ENCODE results near the gene ZNF480.
"Not testable (repeated sequence)": the region's sequence is repeated elsewhere in the genome, so short reads cannot be mapped to it uniquely, and the experiment has no call there.

The ZNF480 gene

GRCh38 chr19:52286256-52286655 is 10.7 kb upstream of the ZNF480 start:
- H3K4me1 ChIP-seq (ENCODE audit: insufficient read depth, low read length) = no peaks in the 10 kb centered on the region

GRCh38 chr19:52291781-52292180 is 5.2 kb upstream of the ZNF480 start:
- 92% methylated on average over 3 of the region's 3 CpGs for WGBS
- no peaks in the 10 kb centered on the region for H3K4me1 ChIP-seq (ENCODE audit: insufficient read depth, low read length)
- no peaks in the 10 kb centered on the region for H3K9me3 ChIP-seq (ENCODE audit: insufficient read depth, low read depth, low read length)
- H3K27ac ChIP-seq (ENCODE audit: low read depth, low read length) = no peak overlapping the region
- no peak overlapping the region for H3K4me3 ChIP-seq (ENCODE audit: low read length)
- peaks cover 54% of the 10 kb centered on the region for H3K36me3 ChIP-seq (ENCODE audit: insufficient read depth, low read length)
- no peak overlapping the region for H3K9ac ChIP-seq (ENCODE audit: low read depth, low read length)
- H3K27me3 ChIP-seq (ENCODE audit: insufficient read depth, low read length) = no peaks in the 10 kb centered on the region

More at GRCh38 chr19:52286256-52286655, 10.7 kb upstream of the ZNF480 start:
- no peak overlapping the region for H3K9ac ChIP-seq (ENCODE audit: low read depth, low read length)
- H3K4me3 ChIP-seq (ENCODE audit: low read length) = no peak overlapping the region
- H3K27ac ChIP-seq (ENCODE audit: low read depth, low read length) = no peak overlapping the region
- peaks cover 93% of the 10 kb centered on the region for H3K36me3 ChIP-seq (ENCODE audit: insufficient read depth, low read length)
- 97% methylated on average over 5 of the region's 6 CpGs for WGBS
- no peaks in the 10 kb centered on the region for H3K27me3 ChIP-seq (ENCODE audit: insufficient read depth, low read length)
- no peaks in the 10 kb centered on the region for H3K9me3 ChIP-seq (ENCODE audit: insufficient read depth, low read depth, low read length)

- not testable (repeated sequence) for H3K4me1 ChIP-seq (ENCODE audit: insufficient read depth, low read length); H3K9me3 ChIP-seq (ENCODE audit: insufficient read depth, low read depth, low read length); H3K27me3 ChIP-seq (ENCODE audit: insufficient read depth, low read length); H3K9ac ChIP-seq (ENCODE audit: low read depth, low read length); H3K4me3 ChIP-seq (ENCODE audit: low read length); H3K27ac ChIP-seq (ENCODE audit: low read depth, low read length)
- H3K36me3 ChIP-seq (ENCODE audit: insufficient read depth, low read length) = peaks cover 44% of the 10 kb centered on the region
- WGBS = 88% methylated on average over 6 of the region's 6 CpGs
These were observed 4.0 kb upstream of the ZNF480 start for GRCh38 chr19:52292946-52293345.

DNA sequence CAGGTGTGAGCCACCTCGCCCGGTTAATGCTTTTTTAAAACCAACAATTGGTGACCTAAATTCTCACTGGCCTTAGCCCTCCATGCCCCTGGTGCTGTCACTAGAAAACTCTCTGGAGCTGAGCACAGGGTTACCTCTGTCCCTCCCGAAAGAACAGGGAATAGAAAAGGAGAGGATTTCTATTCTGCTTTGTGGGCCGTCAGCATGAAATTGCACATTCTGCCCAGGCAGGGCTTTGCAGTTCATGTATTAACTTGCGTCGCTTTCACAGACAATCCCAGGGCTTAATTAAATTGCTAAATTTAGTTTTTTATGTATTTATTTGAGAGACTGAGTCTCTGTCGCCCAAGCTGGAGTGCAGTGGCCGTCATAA is 583 bp upstream of the ZNF480 start:
- Histone ChIP-seq H3K27me3 (ENCODE audit: insufficient read depth, low read length) (no peaks in the 10 kb centered on the region), H3K9ac (ENCODE audit: low read depth, low read length) (no peak overlapping the region), H3K27ac (ENCODE audit: low read depth, low read length) (no peak overlapping the region), H3K4me1 (ENCODE audit: insufficient read depth, low read length) (no peaks in the 10 kb centered on the region), H3K4me3 (ENCODE audit: low read length) (peak overlapping the region; percentile 100), H3K36me3 (ENCODE audit: insufficient read depth, low read length) (peaks cover 39% of the 10 kb centered on the region), H3K9me3 (ENCODE audit: insufficient read depth, low read depth, low read length) (peaks cover 7% of the 10 kb centered on the region)
- 41% methylated on average over 8 of the region's 8 CpGs for WGBS

GRCh38 chr19:52297601-52298364 is 814 bp downstream of the ZNF480 start:
- Histone ChIP-seq H3K27ac (ENCODE audit: low read depth, low read length) (no peak overlapping the region; the same call in 1 of the 2 replicates), H3K4me1 (ENCODE audit: insufficient read depth, low read length) (no peaks in the 10 kb centered on the region), H3K27me3 (ENCODE audit: insufficient read depth, low read length) (no peaks in the 10 kb centered on the region), H3K4me3 (ENCODE audit: low read length) (peak overlapping the region; percentile 100), H3K9ac (ENCODE audit: low read depth, low read length) (peak overlapping the region; percentile 98), H3K9me3 (ENCODE audit: insufficient read depth, low read depth, low read length) (peaks cover 12% of the 10 kb centered on the region), H3K36me3 (ENCODE audit: insufficient read depth, low read length) (peaks cover 40% of the 10 kb centered on the region)
- 21% methylated on average over 18 of the region's 18 CpGs for whole genome bisulfite sequencing

GRCh38 chr19:52307275-52307674 is 10.3 kb downstream of the ZNF480 start:
- Histone ChIP-seq H3K27ac (ENCODE audit: low read depth, low read length) (no peak overlapping the region), H3K27me3 (ENCODE audit: insufficient read depth, low read length) (no peaks in the 10 kb centered on the region), H3K4me1 (ENCODE audit: insufficient read depth, low read length) (no peaks in the 10 kb centered on the region), H3K36me3 (ENCODE audit: insufficient read depth, low read length) (peaks cover 97% of the 10 kb centered on the region), H3K4me3 (ENCODE audit: low read length) (no peak overlapping the region), H3K9ac (ENCODE audit: low read depth, low read length) (no peak overlapping the region), H3K9me3 (ENCODE audit: insufficient read depth, low read depth, low read length) (peaks cover 81% of the 10 kb centered on the region)
- 96% methylated on average over 10 of the region's 10 CpGs for WGBS

GRCh38 chr19:52322429-52322828 is 25.5 kb downstream of the ZNF480 start:
- no peaks in the 10 kb centered on the region for H3K27me3 ChIP-seq (ENCODE audit: insufficient read depth, low read length)
- no peak overlapping the region for H3K9ac ChIP-seq (ENCODE audit: low read depth, low read length)
- no peak overlapping the region for H3K27ac ChIP-seq (ENCODE audit: low read depth, low read length)
- H3K36me3 ChIP-seq (ENCODE audit: insufficient read depth, low read length) = peaks cover 74% of the 10 kb centered on the region
- 98% methylated on average over 6 of the region's 6 CpGs for WGBS
- peaks cover 97% of the 10 kb centered on the region for H3K9me3 ChIP-seq (ENCODE audit: insufficient read depth, low read depth, low read length)
- no peaks in the 10 kb centered on the region for H3K4me1 ChIP-seq (ENCODE audit: insufficient read depth, low read length)
- 0 out of 2 replicates have a peak overlapping the region, but pooled peaks have one; percentile 0 for H3K4me3 ChIP-seq (ENCODE audit: low read length)

DNA sequence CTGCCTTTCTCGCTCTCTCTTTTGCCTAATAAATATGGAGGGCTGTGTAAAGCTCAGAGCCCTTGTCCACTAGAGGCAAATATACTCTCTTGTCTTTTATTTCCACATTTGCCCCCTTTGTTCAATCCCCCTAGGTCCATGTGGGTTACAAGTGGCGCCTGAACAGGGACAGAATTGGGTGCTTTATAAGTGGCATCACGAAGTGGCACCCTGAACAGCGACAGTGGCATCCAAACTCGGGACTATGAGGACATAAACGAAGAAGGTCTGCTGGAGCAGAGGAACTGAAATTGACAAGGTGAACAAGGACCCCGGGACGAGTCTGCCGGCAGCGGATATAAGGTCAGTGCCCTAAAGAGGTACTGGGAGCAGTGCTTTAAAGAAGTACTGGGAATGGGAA is 34.8 kb downstream of the ZNF480 start:
- 76% methylated on average over 10 of the region's 10 CpGs for WGBS
- no peaks in the 10 kb centered on the region for H3K36me3 ChIP-seq (ENCODE audit: insufficient read depth, low read length)
- no peaks in the 10 kb centered on the region for H3K27me3 ChIP-seq (ENCODE audit: insufficient read depth, low read length)
- no peak overlapping the region for H3K4me3 ChIP-seq (ENCODE audit: low read length)
- peaks cover 70% of the 10 kb centered on the region for H3K9me3 ChIP-seq (ENCODE audit: insufficient read depth, low read depth, low read length)
- no peaks in the 10 kb centered on the region for H3K4me1 ChIP-seq (ENCODE audit: insufficient read depth, low read length)
- H3K27ac ChIP-seq (ENCODE audit: low read depth, low read length) = no peak overlapping the region
- no peak overlapping the region for H3K9ac ChIP-seq (ENCODE audit: low read depth, low read length)

- no peaks in the 10 kb centered on the region for H3K27me3 ChIP-seq (ENCODE audit: insufficient read depth, low read length)
- H3K4me3 ChIP-seq (ENCODE audit: low read length) = peak overlapping the region; percentile 81
- 68% methylated on average over 8 of the region's 9 CpGs for WGBS
- peaks cover 4% of the 10 kb centered on the region; the same call in 1 of the 2 replicates for H3K4me1 ChIP-seq (ENCODE audit: insufficient read depth, low read length)
- peaks cover 7% of the 10 kb centered on the region; the same call in 1 of the 2 replicates for H3K36me3 ChIP-seq (ENCODE audit: insufficient read depth, low read length)
- peak overlapping the region; percentile 92; the same call in 1 of the 2 replicates for H3K9ac ChIP-seq (ENCODE audit: low read depth, low read length)
- H3K27ac ChIP-seq (ENCODE audit: low read depth, low read length) = no peak overlapping the region
- H3K9me3 ChIP-seq (ENCODE audit: insufficient read depth, low read depth, low read length) = peaks cover 38% of the 10 kb centered on the region
These were observed 38.8 kb downstream of the ZNF480 start for GRCh38 chr19:52335768-52336116.

GRCh38 chr19:52336117-52336790 is 39.3 kb downstream of the ZNF480 start, which contains the start of gene ZNF610:
Gene ZNF610 (plus strand): TSS chr19:52336243. CDS start chr19:52349173, 12,930 bp downstream.
- WGBS = under 1% methylated on average over 55 of the region's 55 CpGs
- peak within 1 kb of the TSS; percentile 77 for H3K27ac ChIP-seq (ENCODE audit: low read depth, low read length)
- no peaks in the 10 kb centered on the region for H3K27me3 ChIP-seq (ENCODE audit: insufficient read depth, low read length)
- peak within 1 kb of the TSS; percentile 92 for H3K9ac ChIP-seq (ENCODE audit: low read depth, low read length)
- H3K4me3 ChIP-seq (ENCODE audit: low read length) = peak within 1 kb of the TSS; percentile 81
- peaks cover 33% of the 10 kb centered on the region for H3K9me3 ChIP-seq (ENCODE audit: insufficient read depth, low read depth, low read length)
- H3K36me3 ChIP-seq (ENCODE audit: insufficient read depth, low read length) = peaks cover 7% of the 10 kb centered on the region; the same call in 1 of the 2 replicates
- peaks cover 4% of the 10 kb centered on the region; the same call in 1 of the 2 replicates for H3K4me1 ChIP-seq (ENCODE audit: insufficient read depth, low read length)

- H3K4me3 ChIP-seq (ENCODE audit: low read length) = peak overlapping the region; percentile 81
- peak overlapping the region; percentile 92 for H3K9ac ChIP-seq (ENCODE audit: low read depth, low read length)
These were observed 39.9 kb downstream of the ZNF480 start for GRCh38 chr19:52336791-52337381.

More at GRCh38 chr19:52336791-52337381, 39.9 kb downstream of the ZNF480 start:
- 9% methylated on average over 8 of the region's 9 CpGs for WGBS
- Histone ChIP-seq H3K36me3 (ENCODE audit: insufficient read depth, low read length) (peaks cover 7% of the 10 kb centered on the region; the same call in 1 of the 2 replicates), H3K27ac (ENCODE audit: low read depth, low read length) (peak overlapping the region; percentile 77; the same call in 1 of the 2 replicates), H3K27me3 (ENCODE audit: insufficient read depth, low read length) (no peaks in the 10 kb centered on the region), H3K9me3 (ENCODE audit: insufficient read depth, low read depth, low read length) (peaks cover 27% of the 10 kb centered on the region), H3K4me1 (ENCODE audit: insufficient read depth, low read length) (peaks cover 4% of the 10 kb centered on the region; the same call in 1 of the 2 replicates)

Data from HUES64 (cell line).